Stimulated activated CD8-positive, alpha-beta memory T cell treated with anti-CD3 and anti-CD28 coated beads, Interleukin-7, amount 100 ng/mL, for 48 hours (primary cell): ENCODE data around the gene PEMT.
"Not testable (repeated sequence)": the region's sequence is repeated elsewhere in the genome, so short reads cannot be mapped to it uniquely, and the experiment has no call there.

Experiments used
- DNase-seq, 2 donors: peaks; one replicate each; pipeline ENCODE4 v3.0.0-alpha.2; 2020; ENCODE audit warnings: low read depth in 1 of 2; ENCODE audit errors: extremely low read depth in 1 of 2

PEMT gene

DNA sequence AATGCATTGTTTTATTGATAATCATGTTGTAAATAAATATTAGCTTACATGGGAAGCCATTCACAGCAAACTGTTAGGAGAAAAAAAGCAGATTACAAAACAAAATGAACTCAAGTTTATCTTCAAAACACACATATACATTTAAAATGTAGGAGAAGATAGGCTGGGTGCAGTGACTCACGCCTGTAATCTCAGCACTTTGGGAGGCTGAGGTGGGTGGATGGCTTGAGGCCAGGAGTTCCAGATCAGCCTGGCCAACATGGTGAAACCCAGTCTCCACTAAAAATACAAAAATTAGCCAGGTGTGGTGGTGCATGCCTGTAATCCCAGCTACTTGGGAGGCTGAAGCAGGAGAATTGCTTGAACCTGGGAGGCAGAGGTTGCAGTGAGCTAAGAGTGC lies 125.6 kb downstream of the PEMT start:
- not testable (repeated sequence) for DNase-seq

GRCh38 chr17:17463821-17464220 lies 127.7 kb downstream of the PEMT start:
- DNase-seq = no peak

- DNase-seq = no peak
Observed at GRCh38 chr17:17462048-17462824, 129.3 kb downstream of the PEMT start.

GRCh38 chr17:17460038-17460437 lies 131.5 kb downstream of the PEMT start:
- no peak for DNase-seq

DNA sequence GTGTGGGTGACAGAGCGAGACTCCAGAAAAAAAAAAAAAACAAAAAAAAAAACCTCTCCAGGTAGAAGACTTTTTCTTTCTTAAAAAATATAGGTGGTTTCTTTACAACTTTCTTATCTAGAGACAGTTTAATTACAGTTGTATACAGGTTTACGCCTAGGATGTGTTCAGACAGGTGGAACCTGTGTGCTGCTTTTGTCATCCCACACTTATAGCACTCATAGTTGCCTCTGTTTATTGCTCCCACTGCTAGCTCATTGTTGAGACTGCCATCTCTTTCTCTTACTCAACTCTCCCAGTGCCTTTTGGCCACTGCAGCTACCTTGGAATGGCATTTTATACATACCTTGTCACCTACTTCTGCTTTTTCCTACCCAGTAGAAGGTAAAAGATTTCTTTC lies 133.8 kb downstream of the PEMT start:
- no peak for DNase-seq

DNA sequence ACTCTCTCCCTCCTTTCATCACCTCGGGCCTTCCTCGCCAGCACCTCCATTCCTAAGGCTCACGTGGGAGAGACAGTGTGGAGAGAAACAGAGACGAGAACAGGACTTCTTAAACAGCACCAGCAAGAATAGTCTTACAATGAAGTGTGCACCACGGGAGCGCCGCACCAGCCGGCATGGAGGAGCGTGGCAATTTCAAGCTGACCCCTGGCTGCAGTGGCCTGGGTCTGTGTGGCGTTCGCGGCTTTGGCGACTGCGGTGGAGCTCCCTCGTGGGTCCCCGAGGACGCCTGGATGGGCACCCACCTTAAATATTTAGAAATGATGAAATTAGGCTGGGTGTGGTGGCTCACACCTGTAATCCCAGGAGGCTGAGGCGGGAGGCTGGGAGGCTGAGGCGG lies 135.3 kb downstream of the PEMT start:
- DNase-seq = no peak
